GM18870 (cell line): ENCODE results near the gene NAA30.
A peak's percentile ranks its signal among the peaks of the same experiment; 100 is the strongest.

Experiments used
- ATAC-seq: cut with Tn5 transposase; IDR thresholded peaks from one replicate; pipeline ENCODE4 v1.9.1; 2021; ENCODE audit warnings: moderate library complexity; ENCODE audit not compliant: unreplicated experiment

NAA30 gene

GRCh38 chr14:57391517-57392195 is 1.3 kb downstream of the NAA30 start:
- no peak for ATAC-seq

DNA sequence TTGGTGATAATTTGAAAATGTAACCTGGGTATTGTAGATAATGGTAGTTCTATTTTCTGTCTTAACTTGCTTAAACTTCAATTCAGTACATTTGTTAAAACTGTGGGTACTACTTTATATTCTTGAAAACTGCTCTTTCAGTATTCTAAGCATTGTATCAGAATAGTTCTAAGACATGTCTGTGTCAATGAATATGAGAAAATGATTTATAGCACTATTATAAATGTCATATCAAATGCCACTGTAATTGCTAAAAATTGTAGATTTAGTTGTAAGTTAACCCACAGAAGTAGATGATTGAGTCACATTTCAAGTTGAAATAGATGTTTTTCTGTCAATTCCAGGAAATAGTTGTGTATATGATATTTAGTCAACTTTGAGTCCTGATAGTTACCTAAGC is 2.4 kb downstream of the NAA30 start:
- no peak for ATAC-seq

GRCh38 chr14:57400556-57401494 is 10.4 kb downstream of the NAA30 start:
- no peak for ATAC-seq

- ATAC-seq: no peak
Measured at GRCh38 chr14:57401501-57401900, 11.1 kb downstream of the NAA30 start.

- ATAC-seq: no peak
Measured at GRCh38 chr14:57402173-57402852, 11.9 kb downstream of the NAA30 start.

DNA sequence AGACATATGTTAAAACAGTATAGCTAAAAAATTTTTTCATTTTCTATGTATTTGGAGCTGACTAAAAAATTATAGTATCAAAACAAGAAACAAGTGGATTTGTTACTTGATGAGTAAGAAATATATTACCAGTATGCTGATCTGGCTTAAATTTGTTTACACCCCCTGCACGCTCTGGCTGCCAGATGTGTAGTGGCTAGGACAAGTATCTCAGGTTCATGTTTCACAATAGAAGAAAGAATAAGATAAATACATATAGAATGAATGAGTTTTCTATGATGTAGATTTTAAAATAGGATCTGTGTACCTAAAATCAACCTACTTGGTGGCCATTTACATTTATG is 13.1 kb downstream of the NAA30 start:
- no peak for ATAC-seq

- no peak for ATAC-seq
Measured at GRCh38 chr14:57405562-57405961, 15.2 kb downstream of the NAA30 start.

GRCh38 chr14:57408037-57408436 is 17.7 kb downstream of the NAA30 start:
- ATAC-seq: no peak

- no peak for ATAC-seq
Measured at GRCh38 chr14:57408634-57409033, 18.2 kb downstream of the NAA30 start.

DNA sequence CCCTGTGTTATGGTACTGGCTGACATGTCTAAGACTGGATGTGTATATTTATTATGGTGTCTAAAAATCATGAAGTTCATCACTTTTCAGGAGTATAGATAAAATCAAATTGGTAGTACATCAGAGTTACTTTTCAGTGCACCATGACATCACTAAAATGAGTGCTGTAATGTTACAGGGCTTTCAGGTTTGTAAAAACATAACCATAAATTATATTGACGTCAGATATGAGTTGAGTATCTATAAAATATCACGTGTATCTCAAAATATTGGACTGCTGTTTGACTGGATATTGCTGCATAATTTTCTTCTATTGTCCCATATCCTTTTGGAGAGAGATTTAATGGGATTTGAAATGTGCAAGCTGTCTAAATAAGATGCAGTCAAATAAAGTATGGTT is 22.0 kb downstream of the NAA30 start:
- no peak for ATAC-seq

- ATAC-seq: no peak
Measured at GRCh38 chr14:57413849-57414248, 23.5 kb downstream of the NAA30 start.

GRCh38 chr14:57417228-57417627 is 26.8 kb downstream of the NAA30 start:
- ATAC-seq: no peak

GRCh38 chr14:57418999-57419398 is 28.6 kb downstream of the NAA30 start:
- no peak for ATAC-seq

DNA sequence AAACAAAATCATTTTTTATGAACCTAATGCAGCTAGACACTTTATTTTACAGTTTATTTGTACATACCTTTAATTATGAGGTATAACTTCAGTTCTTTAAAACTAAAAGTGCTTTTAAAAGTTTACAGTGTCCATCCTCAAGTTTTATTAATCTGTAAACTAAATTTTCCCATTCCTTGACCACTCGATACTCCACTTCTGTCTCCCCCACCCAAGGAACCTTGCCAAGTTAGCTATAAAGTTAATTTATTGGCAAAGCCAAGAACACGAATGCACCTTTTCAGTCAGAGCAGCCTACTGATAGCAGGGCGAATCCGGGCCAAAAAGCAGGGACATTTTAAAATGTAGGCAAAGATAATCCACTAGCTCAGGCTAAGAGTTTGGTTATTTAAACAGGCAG is 29.6 kb downstream of the NAA30 start:
- ATAC-seq: no peak

DNA sequence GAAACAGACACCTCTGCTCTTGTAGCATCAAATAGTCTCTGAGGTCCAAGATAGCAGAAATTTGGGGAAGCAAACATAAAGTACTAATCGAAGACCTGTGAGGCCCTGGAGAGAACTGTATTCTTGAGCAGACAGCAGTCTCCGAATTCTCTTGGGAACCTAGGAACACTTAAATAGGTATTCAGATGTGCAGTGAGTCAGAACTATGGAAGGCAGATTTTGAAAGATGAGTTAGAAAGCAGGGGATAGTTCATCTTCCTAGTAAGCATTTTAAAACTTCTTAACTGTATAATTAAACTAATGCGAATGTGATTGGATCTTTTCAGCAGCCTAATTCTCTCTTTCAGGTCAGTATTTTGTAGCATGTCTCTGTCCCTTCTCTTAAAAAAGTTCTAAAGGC is 30.6 kb downstream of the NAA30 start:
- ATAC-seq: no peak

DNA sequence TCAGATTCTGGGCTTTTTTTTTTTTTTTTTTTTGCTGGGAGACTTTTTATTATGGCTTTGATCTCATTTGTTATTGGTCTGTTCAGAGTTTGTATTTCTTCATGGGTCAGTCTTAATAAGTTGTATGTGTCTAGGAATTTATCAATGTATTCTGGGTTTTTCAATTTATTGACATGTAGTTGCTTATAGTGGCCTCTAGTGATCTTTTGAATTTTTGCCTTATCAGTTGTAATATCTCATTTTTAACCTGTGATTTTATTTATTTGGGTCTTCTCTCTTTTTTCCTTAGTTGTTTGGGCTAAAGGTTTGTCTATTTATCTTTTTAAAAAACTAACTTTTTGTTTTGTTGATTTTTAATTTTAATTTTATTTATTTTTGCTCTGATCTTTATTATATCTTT is 45.5 kb downstream of the NAA30 start:
- no peak for ATAC-seq

DNA sequence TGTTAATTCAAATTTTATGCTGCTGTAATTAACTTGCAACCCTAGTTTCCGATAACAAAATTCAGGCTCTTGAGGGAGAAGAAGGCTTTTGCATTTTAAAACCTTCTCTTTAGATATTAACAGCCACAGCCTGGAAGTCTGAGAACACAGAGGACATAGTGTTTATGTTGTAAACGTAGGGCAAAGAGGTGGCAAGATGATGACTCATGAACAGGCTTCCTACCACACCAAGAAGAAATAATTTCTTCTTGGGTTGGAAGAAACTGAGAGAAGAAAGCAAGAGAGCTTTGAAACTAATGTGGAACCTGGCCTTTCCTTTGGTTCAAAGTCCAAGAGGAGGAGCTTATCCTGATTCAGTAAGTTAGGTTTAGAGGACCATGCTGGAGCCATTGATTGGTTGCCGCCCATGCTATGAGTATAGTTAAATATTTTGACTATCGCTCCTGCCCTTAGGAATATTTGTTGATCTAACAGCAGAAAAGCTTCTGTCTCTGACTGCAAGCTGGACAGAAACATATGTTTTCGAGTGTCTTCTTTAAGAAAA is 71.5 kb downstream of the NAA30 start:
- no peak for ATAC-seq

DNA sequence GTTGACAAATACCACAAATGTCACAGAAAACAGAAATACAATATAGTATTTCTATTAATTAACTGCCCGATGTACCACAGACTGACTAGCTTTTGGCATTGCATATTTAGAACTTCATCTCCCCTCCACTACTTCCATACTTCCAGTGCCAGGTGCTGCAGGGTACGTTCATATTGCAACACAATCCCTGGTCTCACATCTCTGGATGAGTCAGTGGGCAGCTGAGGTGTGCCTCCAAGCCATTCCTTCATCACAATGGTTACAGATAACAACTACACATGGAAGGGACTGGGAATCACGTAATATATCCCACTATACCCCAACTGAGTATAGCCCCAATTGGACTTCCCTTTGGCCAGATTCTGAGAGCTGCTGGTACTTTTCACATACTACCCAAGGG is 72.2 kb downstream of the NAA30 start:
- no peak for ATAC-seq

DNA sequence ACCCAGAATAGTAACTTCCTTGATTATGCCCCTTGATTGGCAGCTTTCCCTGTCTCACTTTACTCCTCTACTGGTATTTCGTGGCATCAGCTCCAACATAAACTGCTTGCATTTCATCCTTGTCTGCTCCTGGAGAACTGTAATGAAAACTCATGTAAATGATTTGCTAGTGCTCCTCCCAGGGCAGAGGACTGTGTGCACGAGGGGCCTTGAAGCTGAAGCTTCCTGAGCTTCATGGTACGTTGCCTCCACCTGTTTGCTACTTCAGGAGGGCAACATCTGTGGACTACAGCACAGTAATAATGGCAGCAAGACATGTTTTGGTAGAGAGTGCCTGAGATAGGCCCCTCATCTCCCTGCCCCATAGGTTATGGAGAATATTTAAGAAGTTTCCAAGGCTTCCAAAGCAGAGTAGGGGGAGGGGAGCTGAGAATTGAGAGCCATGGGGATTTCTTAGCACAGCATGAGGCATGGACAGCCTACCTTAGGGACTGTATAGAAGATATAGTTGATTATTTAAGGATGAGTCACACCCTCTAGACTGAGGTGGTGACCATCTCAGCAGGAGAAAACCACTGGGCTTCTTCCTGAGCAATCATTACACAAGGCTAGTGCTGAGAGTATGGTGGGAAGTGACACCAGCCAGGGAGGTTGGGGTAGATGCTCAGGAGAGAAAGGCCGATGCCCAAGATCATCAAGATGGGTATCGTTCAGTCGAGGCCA is 73.8 kb downstream of the NAA30 start:
- peak; percentile 79 for ATAC-seq
